NT2/D1 (cell line): Measurements from ENCODE around the gene DOCK1.

ENCODE experiments used
- DNase-seq: peaks from one replicate; pipeline ENCODE4 v3.0.0-alpha.2; 2011; ENCODE audit warnings: low read depth, low spot score
- H3K27me3 ChIP-seq: 2 replicates; pipeline ENCODE4 v1.6.0; 2011; ENCODE audit warnings: mild to moderate bottlenecking; ENCODE audit not compliant: insufficient read length, insufficient read depth
- H3K36me3 ChIP-seq: 2 replicates; pipeline ENCODE4 v1.6.1; 2011; ENCODE audit warnings: mild to moderate bottlenecking, low read length, mixed read lengths; ENCODE audit not compliant: insufficient read depth, insufficient read length
- H3K4me1 ChIP-seq: 2 replicates; pipeline ENCODE4 v1.5.1; 2011; ENCODE audit not compliant: insufficient read depth, insufficient read length
- H3K4me3 ChIP-seq: 2 replicates; pipeline ENCODE4 v1.5.1; 2011; ENCODE audit warnings: low read depth; ENCODE audit not compliant: insufficient read length
- H3K9ac ChIP-seq: 2 replicates; pipeline ENCODE4 v1.6.0; 2011; ENCODE audit warnings: low read depth; ENCODE audit not compliant: insufficient read length
- H3K9me3 ChIP-seq: 2 replicates; pipeline ENCODE4 v1.5.1; 2011; ENCODE audit warnings: mild to moderate bottlenecking, low read length; ENCODE audit not compliant: insufficient read depth
- SUZ12 ChIP-seq: IDR thresholded peaks from 2 replicates; pipeline ENCODE4 v1.6.1; 2011; ENCODE audit not compliant: insufficient read length, insufficient read depth; ENCODE audit errors: extremely low read depth
- YY1 ChIP-seq: IDR thresholded peaks from 2 replicates; pipeline ENCODE4 v1.6.1; 2011; ENCODE audit not compliant: insufficient read length, insufficient read depth
- ZNF274 ChIP-seq: IDR thresholded peaks from 2 replicates; pipeline ENCODE4 v1.6.1; 2011; ENCODE audit warnings: mild to moderate bottlenecking, low read depth, low read length

DOCK1 gene

GRCh38 chr10:127407551-127407950 lies 502.3 kb downstream of the DOCK1 start:
- Histone ChIP-seq H3K4me3 (no peak overlapping the region), H3K9ac (no peak overlapping the region), H3K27me3 (no peaks in the 10 kb centered on the region), H3K9me3 (no peaks in the 10 kb centered on the region), H3K36me3 (peaks cover 8% of the 10 kb centered on the region), H3K4me1 (no peaks in the 10 kb centered on the region)
- no peak for TF ChIP-seq YY1
- no peak for TF ChIP-seq SUZ12
- no peak for TF ChIP-seq ZNF274
- no peak for DNase-seq

- no peak for DNase-seq
- H3K4me1 ChIP-seq: no peaks in the 10 kb centered on the region
- no peak for TF ChIP-seq YY1
- no peak for TF ChIP-seq ZNF274
- no peak for TF ChIP-seq SUZ12
- no peak overlapping the region for H3K4me3 ChIP-seq
- no peaks in the 10 kb centered on the region for H3K27me3 ChIP-seq
- no peak overlapping the region for H3K9ac ChIP-seq
- no peaks in the 10 kb centered on the region for H3K9me3 ChIP-seq
- H3K36me3 ChIP-seq: peaks cover 8% of the 10 kb centered on the region
These were observed 503.0 kb downstream of the DOCK1 start for GRCh38 chr10:127408112-127408710.

GRCh38 chr10:127408733-127409132 lies 503.5 kb downstream of the DOCK1 start:
- Histone ChIP-seq H3K9me3 (no peaks in the 10 kb centered on the region), H3K4me1 (no peaks in the 10 kb centered on the region), H3K36me3 (peaks cover 8% of the 10 kb centered on the region), H3K4me3 (no peak overlapping the region), H3K27me3 (no peaks in the 10 kb centered on the region), H3K9ac (no peak overlapping the region)
- no peak for DNase-seq
- TF ChIP-seq ZNF274: no peak
- no peak for TF ChIP-seq SUZ12

GRCh38 chr10:127410030-127410429 lies 504.8 kb downstream of the DOCK1 start:
- no peaks in the 10 kb centered on the region for H3K9me3 ChIP-seq
- no peaks in the 10 kb centered on the region for H3K27me3 ChIP-seq
- H3K36me3 ChIP-seq: peaks cover 5% of the 10 kb centered on the region
- no peak for DNase-seq
- H3K4me1 ChIP-seq: no peaks in the 10 kb centered on the region
- no peak for TF ChIP-seq SUZ12
- TF ChIP-seq YY1: no peak
- no peak for TF ChIP-seq ZNF274
- H3K9ac ChIP-seq: no peak overlapping the region
- H3K4me3 ChIP-seq: no peak overlapping the region

- no peaks in the 10 kb centered on the region for H3K27me3 ChIP-seq
- no peaks in the 10 kb centered on the region for H3K4me1 ChIP-seq
- H3K9me3 ChIP-seq: no peaks in the 10 kb centered on the region
These were observed 505.8 kb downstream of the DOCK1 start for GRCh38 chr10:127411062-127411461.

GRCh38 chr10:127413326-127413725 lies 508.1 kb downstream of the DOCK1 start:
- Histone ChIP-seq H3K4me1 (peaks cover 6% of the 10 kb centered on the region), H3K4me3 (no peak overlapping the region), H3K36me3 (peaks cover 6% of the 10 kb centered on the region), H3K9me3 (no peaks in the 10 kb centered on the region), H3K27me3 (no peaks in the 10 kb centered on the region), H3K9ac (no peak overlapping the region)
- TF ChIP-seq ZNF274: no peak
- no peak for TF ChIP-seq YY1
- TF ChIP-seq SUZ12: no peak
- DNase-seq: no peak

More at GRCh38 chr10:127411062-127411461, 505.8 kb downstream of the DOCK1 start:
- Histone ChIP-seq H3K9ac (no peak overlapping the region), H3K4me3 (no peak overlapping the region), H3K36me3 (peaks cover 4% of the 10 kb centered on the region)
- TF ChIP-seq YY1 (no peak), SUZ12 (no peak)
- DNase-seq: no peak

GRCh38 chr10:127414024-127414423 lies 508.8 kb downstream of the DOCK1 start:
- no peaks in the 10 kb centered on the region for H3K9me3 ChIP-seq
- H3K4me3 ChIP-seq: no peak overlapping the region
- DNase-seq: no peak
- H3K27me3 ChIP-seq: no peaks in the 10 kb centered on the region
- no peak for TF ChIP-seq ZNF274
- H3K36me3 ChIP-seq: peaks cover 6% of the 10 kb centered on the region
- H3K4me1 ChIP-seq: peaks cover 6% of the 10 kb centered on the region
- H3K9ac ChIP-seq: no peak overlapping the region

GRCh38 chr10:127415116-127415515 lies 509.9 kb downstream of the DOCK1 start:
- no peaks in the 10 kb centered on the region for H3K9me3 ChIP-seq
- H3K27me3 ChIP-seq: no peaks in the 10 kb centered on the region
- DNase-seq: no peak
- no peak for TF ChIP-seq YY1
- TF ChIP-seq SUZ12: no peak
- TF ChIP-seq ZNF274: no peak
- no peak overlapping the region for H3K4me3 ChIP-seq
- peaks cover 6% of the 10 kb centered on the region for H3K4me1 ChIP-seq
- peaks cover 6% of the 10 kb centered on the region for H3K36me3 ChIP-seq
- H3K9ac ChIP-seq: no peak overlapping the region
